ENCODE measurements around the gene RPS3. TPM values are rescaled to one million over a fixed set of nuclear protein-coding genes. Genes with fewer than 3 reads are reported as not detected.

Gene RPS3
- total and polyA plus RNA-seq, 9 of the 15 experiments (the other 6 are each of a cell fraction or from before 2014, with no cell fraction given), result 2,700 to 5,771 (median 3,679) TPM

GRCh38 chr11:75384438-75385080, 14.8 kb upstream of the RPS3 start (continued):
- no peak for TF ChIP-seq ZSCAN32 (CRISPR knock-in tag; IDR thresholded peaks at IDR 0.05)
- TF ChIP-seq STAT6 (CRISPR knock-in tag; IDR thresholded peaks at IDR 0.05), result no peak
- TF ChIP-seq RBM22 (IDR thresholded peaks at IDR 0.05; ENCODE audit: low read depth, low read length, poor library complexity, severe bottlenecking), result no peak
- TF ChIP-seq, protein P1, sequence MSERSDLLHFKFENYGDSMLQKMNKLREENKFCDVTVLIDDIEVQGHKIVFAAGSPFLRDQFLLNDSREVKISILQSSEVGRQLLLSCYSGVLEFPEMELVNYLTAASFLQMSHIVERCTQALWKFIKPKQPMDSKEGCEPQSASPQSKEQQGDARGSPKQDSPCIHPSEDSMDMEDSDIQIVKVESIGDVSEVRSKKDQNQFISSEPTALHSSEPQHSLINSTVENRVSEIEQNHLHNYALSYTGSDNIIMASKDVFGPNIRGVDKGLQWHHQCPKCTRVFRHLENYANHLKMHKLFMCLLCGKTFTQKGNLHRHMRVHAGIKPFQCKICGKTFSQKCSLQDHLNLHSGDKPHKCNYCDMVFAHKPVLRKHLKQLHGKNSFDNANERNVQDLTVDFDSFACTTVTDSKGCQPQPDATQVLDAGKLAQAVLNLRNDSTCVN (CRISPR knock-in tag; IDR thresholded peaks at IDR 0.05), result no peak
- TF ChIP-seq C11orf30 (IDR thresholded peaks at IDR 0.05; ENCODE audit: low read depth), result no peak
- TF ChIP-seq GMEB1 (CRISPR knock-in tag; IDR thresholded peaks at IDR 0.05), result no peak
- TF ChIP-seq TRIM24 (IDR thresholded peaks at IDR 0.05), result no peak; a peak in 1 of 4 replicates
- TF ChIP-seq ZNF707 (CRISPR knock-in tag; conservative IDR thresholded peaks at IDR 0.05), result no peak
- TF ChIP-seq NR2F6 (CRISPR knock-in tag; IDR thresholded peaks at IDR 0.05), result no peak
- TF ChIP-seq RNF2 (IDR thresholded peaks at IDR 0.05), result no peak
- TF ChIP-seq RBM25 (IDR thresholded peaks at IDR 0.05; ENCODE audit: low read depth, low read length, severe bottlenecking), result no peak
- no peak for TF ChIP-seq CHAMP1 (IDR thresholded peaks at IDR 0.05)
- TF ChIP-seq, protein P2, sequence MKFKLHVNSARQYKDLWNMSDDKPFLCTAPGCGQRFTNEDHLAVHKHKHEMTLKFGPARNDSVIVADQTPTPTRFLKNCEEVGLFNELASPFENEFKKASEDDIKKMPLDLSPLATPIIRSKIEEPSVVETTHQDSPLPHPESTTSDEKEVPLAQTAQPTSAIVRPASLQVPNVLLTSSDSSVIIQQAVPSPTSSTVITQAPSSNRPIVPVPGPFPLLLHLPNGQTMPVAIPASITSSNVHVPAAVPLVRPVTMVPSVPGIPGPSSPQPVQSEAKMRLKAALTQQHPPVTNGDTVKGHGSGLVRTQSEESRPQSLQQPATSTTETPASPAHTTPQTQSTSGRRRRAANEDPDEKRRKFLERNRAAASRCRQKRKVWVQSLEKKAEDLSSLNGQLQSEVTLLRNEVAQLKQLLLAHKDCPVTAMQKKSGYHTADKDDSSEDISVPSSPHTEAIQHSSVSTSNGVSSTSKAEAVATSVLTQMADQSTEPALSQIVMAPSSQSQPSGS (CRISPR knock-in tag; IDR thresholded peaks at IDR 0.05), result no peak

All from K562 (cell line).